Uterus (tissue), 4 donors: Measurements from ENCODE around the gene ARHGEF28. TPM values are rescaled to one million over a fixed set of nuclear protein-coding genes. Genes with fewer than 3 reads are reported as not detected.

ENCODE experiments used
- DNase-seq, 2 donors: peaks; one replicate each; pipeline ENCODE4 v3.0.0-alpha.2; 2019 to 2020
- H3K27ac ChIP-seq, 2 donors: fragments of 200-600 bp; sonication (generic); 1 replicate in 1 of 2; 2 replicates in 1 of 2; pipeline ENCODE4 v1.5.1; 2016 to 2018
- H3K27me3 ChIP-seq, 2 donors: fragments of 200-600 bp; sonication (generic); one replicate each; pipeline ENCODE4 v1.5.1; 2018 to 2019; ENCODE audit warnings: control low read depth in 1 of 2
- H3K36me3 ChIP-seq, 2 donors: fragments of 200-600 bp; sonication (generic); one replicate each; pipeline ENCODE4 v1.5.1; 2019; ENCODE audit warnings: control low read depth in 1 of 2
- H3K4me1 ChIP-seq, 2 donors: fragments of 200-600 bp; sonication (generic); one replicate each; pipeline ENCODE4 v1.5.1; 2018 to 2019; ENCODE audit warnings: control low read depth in 1 of 2
- H3K4me3 ChIP-seq, 2 donors: fragments of 200-600 bp; sonication (generic); 1 replicate in 1 of 2; 2 replicates in 1 of 2; pipeline ENCODE4 v1.5.1; 2018 to 2019; ENCODE audit warnings: mild to moderate bottlenecking in 1 of 2
- H3K9me3 ChIP-seq, 2 donors: fragments of 200-600 bp; sonication (generic); one replicate each; pipeline ENCODE4 v1.5.1; 2019; ENCODE audit warnings: control low read depth in 1 of 2
- CTCF ChIP-seq, 4 experiments: fragments of 200-600 bp in 2 of 4; fragments of 450-650 bp in 2 of 4; sonication (generic) in 2 of 4; IDR thresholded peaks; one replicate each; pipeline ENCODE4 v1.5.1; 2016 to 2019; ENCODE audit warnings: antibody characterized with exemption in 4 of 4, mild to moderate bottlenecking in 2 of 4, moderate library complexity in 1 of 4
- POLR2A ChIP-seq, 2 donors: fragments of 450-650 bp; IDR thresholded peaks; one replicate each; pipeline ENCODE4 v1.6.1; 2016; ENCODE audit warnings: antibody characterized with exemption in 2 of 2, mild to moderate bottlenecking in 1 of 2, moderate library complexity in 1 of 2
- intact Hi-C: fragments of 100-400 bp; cut with DNase I; formaldehyde crosslinking; loops from one replicate; pipeline ENCODE4 v1.15.1; 2023; ENCODE audit warnings: low total_unique reads
- total RNA-seq, 4 donors: library from RNA; depleted of rRNA in 3 of 4; stranded (reverse); fragments of >200 nt in 3 of 4; gene quantifications; one replicate each; pipeline versions ENCODE4 v1.1.0 to v1.2.4, GENCODE V29; 2014 to 2023
- donor health status: DM: yes; HTN: yes; CAD: no.

The ARHGEF28 gene
- total RNA-seq, 4 donors from 2014 or later: 11.9 to 23.2 (median 19.3) TPM

- Histone ChIP-seq H3K27ac (peak overlapping the region in 1 of 2 donors; percentile 28), H3K36me3 (no peaks in the 10 kb centered on the region), H3K27me3 (no peaks in the 10 kb centered on the region), H3K4me3 (no peak overlapping the region), H3K9me3 (no peaks in the 10 kb centered on the region), H3K4me1 (peaks cover 0 to 1% of the 10 kb centered on the region in 2 donors)
- DNase-seq: no peak
- intact Hi-C loops: no loop called here
- TF ChIP-seq CTCF (IDR thresholded peaks at IDR 0.05): no peak
- no peak for TF ChIP-seq POLR2A (IDR thresholded peaks at IDR 0.05)
These were observed 236.8 kb downstream of the ARHGEF28 start for GRCh38 chr5:73862796-73863195.

GRCh38 chr5:73863876-73864275 lies 237.9 kb downstream of the ARHGEF28 start:
- H3K9me3 ChIP-seq: no peaks in the 10 kb centered on the region
- no peaks in the 10 kb centered on the region for H3K27me3 ChIP-seq
- no peaks in the 10 kb centered on the region for H3K36me3 ChIP-seq
- intact Hi-C loops: no loop called here
- H3K4me1 ChIP-seq: no peaks in the 10 kb centered on the region
- H3K27ac ChIP-seq: no peak overlapping the region
- no peak overlapping the region for H3K4me3 ChIP-seq
- TF ChIP-seq CTCF (IDR thresholded peaks at IDR 0.05): no peak
- TF ChIP-seq POLR2A (IDR thresholded peaks at IDR 0.05): no peak
- no peak for DNase-seq

GRCh38 chr5:73865315-73865714 lies 239.3 kb downstream of the ARHGEF28 start:
- Histone ChIP-seq H3K4me3 (no peak overlapping the region), H3K4me1 (no peaks in the 10 kb centered on the region), H3K36me3 (no peaks in the 10 kb centered on the region), H3K27me3 (no peaks in the 10 kb centered on the region), H3K9me3 (no peaks in the 10 kb centered on the region), H3K27ac (no peak overlapping the region)
- TF ChIP-seq CTCF (IDR thresholded peaks at IDR 0.05) (no peak), POLR2A (IDR thresholded peaks at IDR 0.05) (no peak)
- intact Hi-C loops: no loop called here
- DNase-seq: no peak

GRCh38 chr5:73867345-73868335 lies 241.6 kb downstream of the ARHGEF28 start:
- DNase-seq: no peak
- H3K36me3 ChIP-seq: no peaks in the 10 kb centered on the region
- no peaks in the 10 kb centered on the region for H3K9me3 ChIP-seq
- no peaks in the 10 kb centered on the region for H3K27me3 ChIP-seq
- no peaks in the 10 kb centered on the region for H3K4me1 ChIP-seq
- no peak overlapping the region for H3K27ac ChIP-seq
- no peak overlapping the region for H3K4me3 ChIP-seq
- TF ChIP-seq POLR2A (IDR thresholded peaks at IDR 0.05) (no peak), CTCF (IDR thresholded peaks at IDR 0.05) (no peak)
- intact Hi-C loops: no loop called here

- Histone ChIP-seq H3K4me1 (no peaks in the 10 kb centered on the region), H3K9me3 (no peaks in the 10 kb centered on the region)
- intact Hi-C loops: no loop called here
These were observed 257.6 kb downstream of the ARHGEF28 start for GRCh38 chr5:73883646-73884045.

More at GRCh38 chr5:73883646-73884045, 257.6 kb downstream of the ARHGEF28 start:
- Histone ChIP-seq H3K27ac (no peak overlapping the region), H3K36me3 (no peaks in the 10 kb centered on the region), H3K4me3 (no peak overlapping the region), H3K27me3 (no peaks in the 10 kb centered on the region)
- TF ChIP-seq POLR2A (IDR thresholded peaks at IDR 0.05): no peak
- no peak for TF ChIP-seq CTCF (IDR thresholded peaks at IDR 0.05)
- no peak for DNase-seq
